ENCODE results near the gene FKBP10. TPM values are rescaled to one million over a fixed set of nuclear protein-coding genes. Genes with fewer than 3 reads are reported as not detected.
A peak's percentile ranks its signal among the peaks of the same experiment; 100 is the strongest.
"Not testable (repeated sequence)": the region's sequence is repeated elsewhere in the genome, so short reads cannot be mapped to it uniquely, and the experiment has no call there.

FKBP10 gene
- total RNA-seq, 1 donor from 2014 or later, result 10.4 TPM

DNA sequence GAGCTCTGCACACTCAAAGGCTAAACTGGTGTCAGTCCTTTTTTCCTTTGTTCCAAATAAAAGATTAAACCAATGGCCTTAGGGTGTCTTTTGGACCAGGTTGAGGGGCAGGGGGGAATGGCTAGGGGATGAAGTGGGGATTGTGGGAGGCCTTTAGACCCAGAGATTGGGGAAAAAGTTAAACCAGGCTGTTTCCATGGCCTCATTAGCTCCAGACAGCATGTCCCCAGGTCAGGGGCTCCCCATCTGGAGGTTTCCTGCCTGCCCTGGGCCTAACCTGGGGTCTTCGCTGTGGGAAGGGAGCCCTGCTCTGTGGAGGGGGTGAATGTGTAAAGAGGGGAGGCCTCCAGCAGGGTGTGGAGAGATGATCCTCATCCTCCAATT is 10.3 kb downstream of the FKBP10 start:
- DNase-seq, result no peak
- peaks cover 3% of the 10 kb centered on the region for H3K27me3 ChIP-seq (ENCODE audit: low read depth)
- TF ChIP-seq, protein P1, sequence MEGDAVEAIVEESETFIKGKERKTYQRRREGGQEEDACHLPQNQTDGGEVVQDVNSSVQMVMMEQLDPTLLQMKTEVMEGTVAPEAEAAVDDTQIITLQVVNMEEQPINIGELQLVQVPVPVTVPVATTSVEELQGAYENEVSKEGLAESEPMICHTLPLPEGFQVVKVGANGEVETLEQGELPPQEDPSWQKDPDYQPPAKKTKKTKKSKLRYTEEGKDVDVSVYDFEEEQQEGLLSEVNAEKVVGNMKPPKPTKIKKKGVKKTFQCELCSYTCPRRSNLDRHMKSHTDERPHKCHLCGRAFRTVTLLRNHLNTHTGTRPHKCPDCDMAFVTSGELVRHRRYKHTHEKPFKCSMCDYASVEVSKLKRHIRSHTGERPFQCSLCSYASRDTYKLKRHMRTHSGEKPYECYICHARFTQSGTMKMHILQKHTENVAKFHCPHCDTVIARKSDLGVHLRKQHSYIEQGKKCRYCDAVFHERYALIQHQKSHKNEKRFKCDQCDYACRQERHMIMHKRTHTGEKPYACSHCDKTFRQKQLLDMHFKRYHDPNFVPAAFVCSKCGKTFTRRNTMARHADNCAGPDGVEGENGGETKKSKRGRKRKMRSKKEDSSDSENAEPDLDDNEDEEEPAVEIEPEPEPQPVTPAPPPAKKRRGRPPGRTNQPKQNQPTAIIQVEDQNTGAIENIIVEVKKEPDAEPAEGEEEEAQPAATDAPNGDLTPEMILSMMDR (IDR thresholded peaks at IDR 0.05; ENCODE audit: borderline replicate concordance), result no peak
- H3K36me3 ChIP-seq, result peaks cover 27% of the 10 kb centered on the region
- intact Hi-C loops (cut with micrococcal nuclease), result no loop called here
- H3K27ac ChIP-seq (replicated peaks), result no peak overlapping the region
- no peaks in the 10 kb centered on the region for H3K9me3 ChIP-seq (replicated peaks)
- no peak overlapping the region for H3K4me3 ChIP-seq
- no peaks in the 10 kb centered on the region for H3K4me1 ChIP-seq

DNA sequence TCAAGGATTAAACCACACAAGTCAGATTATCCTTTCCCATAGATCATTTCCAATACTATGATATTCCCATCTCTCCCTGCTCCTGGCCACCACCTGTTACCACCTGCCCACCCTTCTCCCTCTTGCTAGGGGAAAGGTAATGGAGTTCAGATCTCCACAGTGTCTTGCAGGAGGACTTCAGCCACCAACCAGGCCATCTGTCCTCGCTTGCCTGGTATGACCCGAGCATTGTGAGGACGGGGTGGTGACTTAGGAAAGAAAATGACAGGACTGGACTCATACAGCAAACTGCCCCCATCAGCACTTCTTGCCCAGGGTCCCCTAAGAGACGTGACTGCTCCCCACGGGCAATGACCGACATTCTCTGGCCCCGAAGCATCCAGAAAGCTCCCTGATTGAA is 10.8 kb downstream of the FKBP10 start:
- TF ChIP-seq, protein P1 (IDR thresholded peaks at IDR 0.05; ENCODE audit: borderline replicate concordance), result no peak
- Histone ChIP-seq H3K36me3 (peaks cover 31% of the 10 kb centered on the region), H3K9me3 (replicated peaks) (no peaks in the 10 kb centered on the region), H3K27ac (replicated peaks) (no peak overlapping the region), H3K4me3 (no peak overlapping the region), H3K4me1 (no peaks in the 10 kb centered on the region), H3K27me3 (ENCODE audit: low read depth) (peaks cover 3% of the 10 kb centered on the region)
- no peak for DNase-seq
- intact Hi-C loops (cut with micrococcal nuclease), result no loop called here

DNA sequence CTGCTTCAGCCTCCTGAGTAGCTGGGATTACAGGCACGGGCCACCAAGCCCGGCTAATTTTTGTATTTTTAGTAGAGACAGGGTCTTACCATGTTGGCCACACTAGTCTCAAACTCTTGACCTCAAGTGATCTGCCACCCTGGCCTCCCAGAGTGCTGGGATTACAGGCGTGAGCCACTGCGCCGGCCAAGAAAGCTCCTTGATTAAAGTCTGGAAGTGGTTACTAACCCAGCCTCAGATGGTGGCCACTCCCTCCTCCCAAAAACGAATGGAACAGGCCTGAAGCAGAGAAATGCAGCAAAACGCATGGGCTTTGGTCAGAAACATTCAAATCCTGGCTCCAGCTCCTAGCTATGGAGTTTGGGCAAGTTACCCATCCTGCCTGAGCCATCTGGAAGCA is 11.3 kb downstream of the FKBP10 start:
- Histone ChIP-seq H3K27me3 (ENCODE audit: low read depth) (peaks cover 3% of the 10 kb centered on the region), H3K4me1 (no peaks in the 10 kb centered on the region), H3K9me3 (replicated peaks) (no peaks in the 10 kb centered on the region), H3K4me3 (no peak overlapping the region), H3K36me3 (peaks cover 36% of the 10 kb centered on the region), H3K27ac (replicated peaks) (no peak overlapping the region)
- TF ChIP-seq, protein P1 (IDR thresholded peaks at IDR 0.05; ENCODE audit: borderline replicate concordance), result no peak
- intact Hi-C loops (cut with micrococcal nuclease), result no loop called here
- no peak for DNase-seq

DNA sequence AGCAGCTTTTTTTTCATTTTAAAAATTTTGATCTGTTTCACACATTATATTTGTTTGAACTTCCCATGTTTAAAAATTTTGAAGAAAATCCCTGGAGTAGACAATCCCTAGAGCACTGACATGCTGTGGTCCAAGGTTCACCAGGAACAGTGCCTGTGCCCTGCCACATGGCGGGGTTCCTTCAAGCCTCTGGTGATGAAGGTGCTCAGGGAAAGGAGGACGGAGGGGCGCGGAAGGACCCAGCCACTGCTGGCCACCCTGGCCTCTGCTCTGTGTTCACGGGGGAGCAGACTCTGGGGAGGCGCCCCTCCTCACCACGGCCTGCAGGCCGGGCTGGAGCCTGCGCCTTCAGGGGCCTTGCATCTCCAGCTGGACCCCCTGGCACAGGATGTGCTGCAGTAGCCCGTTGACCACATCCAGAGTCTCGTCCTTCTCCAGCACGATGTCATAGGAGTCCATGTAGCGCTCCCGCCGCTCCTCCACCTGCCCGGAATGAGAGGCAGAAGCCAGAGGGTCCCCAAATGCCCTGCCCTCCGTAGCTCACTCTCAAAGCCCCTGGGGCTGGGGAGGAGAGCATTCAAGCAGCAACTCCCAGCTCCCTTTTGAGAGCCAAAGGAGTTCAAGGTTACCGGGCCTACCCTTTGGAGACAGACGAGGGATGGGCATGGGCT is 12.5 kb downstream of the FKBP10 start:
- intact Hi-C loops (cut with micrococcal nuclease), result no loop called here
- Histone ChIP-seq H3K27ac (replicated peaks) (no peak overlapping the region), H3K36me3 (peaks cover 47% of the 10 kb centered on the region), H3K4me1 (no peaks in the 10 kb centered on the region), H3K4me3 (no peak overlapping the region), H3K9me3 (replicated peaks) (no peaks in the 10 kb centered on the region), H3K27me3 (ENCODE audit: low read depth) (no peaks in the 10 kb centered on the region)
- DNase-seq, result no peak
- TF ChIP-seq, protein P1 (IDR thresholded peaks at IDR 0.05; ENCODE audit: borderline replicate concordance), result no peak

DNA sequence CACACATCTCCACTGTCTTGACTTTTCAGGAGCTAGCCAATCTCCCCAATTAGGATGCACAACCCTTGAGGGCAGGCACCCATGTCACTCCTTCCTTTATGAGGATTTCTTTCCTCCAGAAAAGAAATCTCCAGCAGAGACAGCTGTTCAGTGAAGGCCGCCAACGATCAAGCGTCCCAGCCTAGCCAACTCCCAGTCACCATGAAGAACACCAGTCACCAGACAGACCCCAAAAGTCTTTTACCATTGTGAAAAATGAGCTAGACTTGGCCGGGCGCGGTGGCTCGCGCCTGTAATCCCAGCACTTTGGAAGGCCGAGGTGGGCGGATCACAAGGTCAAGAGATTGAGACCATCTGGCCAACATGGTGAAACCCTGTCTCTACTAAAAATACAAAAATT is 17.2 kb downstream of the FKBP10 start:
- H3K36me3 ChIP-seq, result peaks cover 65% of the 10 kb centered on the region
- H3K4me3 ChIP-seq; H3K27me3 ChIP-seq (ENCODE audit: low read depth); H3K4me1 ChIP-seq; H3K9me3 ChIP-seq (replicated peaks); H3K27ac ChIP-seq (replicated peaks); DNase-seq; intact Hi-C loops (cut with micrococcal nuclease): not testable (repeated sequence)

DNA sequence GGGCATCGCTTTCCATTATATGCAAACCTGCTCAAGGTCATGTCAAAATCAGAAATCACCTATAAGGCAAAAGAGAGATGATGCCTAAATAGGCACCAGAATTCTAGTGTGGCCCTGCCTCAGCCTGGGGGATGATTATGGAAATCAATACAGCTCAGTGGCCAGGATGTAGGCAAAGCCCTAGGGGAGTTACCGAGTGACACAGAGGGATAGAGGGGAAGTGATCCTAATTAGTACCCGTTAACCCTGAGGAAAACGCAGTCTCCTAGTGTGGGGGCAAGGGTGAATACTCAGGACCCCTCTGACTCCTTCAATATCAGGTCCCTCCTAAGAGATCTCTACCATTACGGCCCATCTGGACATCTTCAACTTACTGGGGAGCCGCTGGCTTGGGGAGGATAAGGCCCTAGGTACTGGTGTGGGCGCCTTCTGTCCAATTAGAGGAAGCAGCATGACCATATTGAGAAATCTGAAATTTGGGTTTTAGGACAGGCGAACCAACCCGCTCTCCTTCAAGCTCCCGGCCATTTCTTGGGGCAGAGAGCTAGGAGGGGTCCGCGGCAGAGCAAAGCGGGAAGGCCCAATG is 22.5 kb downstream of the FKBP10 start:
- intact Hi-C loops (cut with micrococcal nuclease), result no loop called here
- H3K27ac ChIP-seq (replicated peaks), result peak overlapping the region; percentile 71
- no peaks in the 10 kb centered on the region for H3K27me3 ChIP-seq (ENCODE audit: low read depth)
- TF ChIP-seq, protein P1 (IDR thresholded peaks at IDR 0.05; ENCODE audit: borderline replicate concordance), result no peak
- peaks cover 23% of the 10 kb centered on the region for H3K36me3 ChIP-seq
- peak overlapping the region; percentile 98 for H3K4me3 ChIP-seq
- H3K4me1 ChIP-seq, result peaks cover 24% of the 10 kb centered on the region
- no peak for DNase-seq
- H3K9me3 ChIP-seq (replicated peaks), result no peaks in the 10 kb centered on the region
